Mammary epithelial cell (primary cell): ENCODE data around the gene ABRACL.
"Not testable (repeated sequence)": the region's sequence is repeated elsewhere in the genome, so short reads cannot be mapped to it uniquely, and the experiment has no call there.

Experiments used
- CTCF ChIP-seq, 2 donors: IDR thresholded peaks in 1 of 2; conservative IDR thresholded peaks in 1 of 2; 2 replicates each; pipeline ENCODE4 v1.5.1; 2011 to 2012; ENCODE audit warnings: inconsistent platforms in 2 of 2, low read length in 2 of 2, mild to moderate bottlenecking in 2 of 2, control low read depth in 1 of 2, low read depth in 1 of 2; ENCODE audit not compliant: insufficient read depth in 1 of 2; ENCODE audit errors: extremely low read depth in 1 of 2
- EZH2 ChIP-seq: IDR thresholded peaks from 2 replicates; pipeline ENCODE4 v1.6.1; 2012; ENCODE audit warnings: low read length, inconsistent platforms, borderline replicate concordance

- TF ChIP-seq CTCF (conservative IDR thresholded peaks at IDR 0.05 in 1 of 2, IDR thresholded peaks at IDR 0.05 in 1 of 2; ENCODE audit: extremely low read depth in 1 of 2, insufficient read depth in 1 of 2, low read depth in 1 of 2, low read length in 2 of 2); EZH2: not testable (repeated sequence)
Observed at GRCh38 chr6:139050131-139050769, 21.7 kb downstream of the ABRACL start.
